SK-N-MC (cell line): ENCODE results near the gene ELAVL2.

Source experiments
- DNase-seq: peaks from one replicate; pipeline ENCODE4 v3.0.0-alpha.2; 2011; ENCODE audit warnings: low read depth, low spot score
- H3K27ac ChIP-seq: fragments of 200-600 bp; sonication (generic); 2 replicates; pipeline ENCODE4 v1.5.1; 2016; ENCODE audit warnings: mixed run types
- H3K36me3 ChIP-seq: fragments of 200-600 bp; sonication (generic); 2 replicates; pipeline ENCODE4 v1.6.1; 2017; ENCODE audit warnings: antibody characterized with exemption, low read length, mixed read lengths; ENCODE audit not compliant: insufficient read depth
- H3K4me3 ChIP-seq: fragments of 200-600 bp; sonication (generic); 2 replicates; pipeline ENCODE4 v1.5.1; 2016
- H3K9ac ChIP-seq: fragments of 200-600 bp; sonication (generic); 2 replicates; pipeline ENCODE4 v1.8.0; 2017; ENCODE audit warnings: mixed run types, mixed read lengths; ENCODE audit not compliant: insufficient read length
- H3K9me3 ChIP-seq: fragments of 200-600 bp; sonication (generic); 2 replicates; pipeline ENCODE4 v1.6.1; 2017; ENCODE audit warnings: low read depth, mild to moderate bottlenecking, antibody characterized with exemption, low read length, moderate library complexity, mixed read lengths
- EZH2 ChIP-seq: fragments of 200-600 bp; sonication (generic); IDR thresholded peaks from one replicate; pipeline ENCODE4 v1.6.1; 2017; ENCODE audit warnings: antibody characterized with exemption
- FOXP2 ChIP-seq: optimal IDR thresholded peaks from 2 replicates; pipeline ENCODE3; 2011; ENCODE audit warnings: mild to moderate bottlenecking, moderate library complexity; ENCODE audit not compliant: insufficient read depth; ENCODE audit errors: extremely low read length, control extremely low read depth
- POLR2AphosphoS5 ChIP-seq: IDR thresholded peaks from 2 replicates; pipeline ENCODE4 v1.6.1; 2012; ENCODE audit warnings: mild to moderate bottlenecking, low read depth, low read length, borderline replicate concordance

Gene ELAVL2

DNA sequence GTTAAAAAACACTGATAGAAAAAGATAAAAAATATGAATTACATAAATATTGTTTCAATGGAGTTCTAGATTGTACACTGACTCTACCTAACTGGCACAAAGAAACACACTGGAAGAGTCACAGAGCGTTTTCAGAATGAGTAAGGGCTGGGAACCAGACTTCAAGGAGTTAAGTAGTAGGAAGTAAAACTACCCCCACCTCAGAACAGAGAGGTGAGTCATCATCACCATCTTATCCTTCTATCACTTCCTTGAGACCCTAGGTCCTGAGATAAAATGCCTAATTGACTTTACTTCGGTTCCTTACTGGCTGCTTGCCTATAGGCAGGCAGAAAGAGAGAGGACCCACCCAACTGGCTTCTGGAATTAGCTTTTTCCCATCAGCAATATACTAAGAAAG is 79.7 kb downstream of the ELAVL2 start:
- no peak for DNase-seq
- no peak overlapping the region for H3K27ac ChIP-seq

GRCh38 chr9:23743036-23743435 is 83.0 kb downstream of the ELAVL2 start:
- no peak overlapping the region for H3K4me3 ChIP-seq
- no peaks in the 10 kb centered on the region for H3K36me3 ChIP-seq
- DNase-seq = no peak
- no peaks in the 10 kb centered on the region for H3K9me3 ChIP-seq
- no peak overlapping the region for H3K27ac ChIP-seq
- H3K9ac ChIP-seq = no peak overlapping the region
- no peak for TF ChIP-seq POLR2AphosphoS5
- TF ChIP-seq EZH2 = no peak
- no peak for TF ChIP-seq FOXP2

More for the DNA sequence above, 79.7 kb downstream of the ELAVL2 start:
- TF ChIP-seq POLR2AphosphoS5 (no peak), FOXP2 (no peak), EZH2 (no peak)
- H3K9me3 ChIP-seq = no peaks in the 10 kb centered on the region
- H3K36me3 ChIP-seq = no peaks in the 10 kb centered on the region
- H3K9ac ChIP-seq = no peak overlapping the region
- no peak overlapping the region for H3K4me3 ChIP-seq

DNA sequence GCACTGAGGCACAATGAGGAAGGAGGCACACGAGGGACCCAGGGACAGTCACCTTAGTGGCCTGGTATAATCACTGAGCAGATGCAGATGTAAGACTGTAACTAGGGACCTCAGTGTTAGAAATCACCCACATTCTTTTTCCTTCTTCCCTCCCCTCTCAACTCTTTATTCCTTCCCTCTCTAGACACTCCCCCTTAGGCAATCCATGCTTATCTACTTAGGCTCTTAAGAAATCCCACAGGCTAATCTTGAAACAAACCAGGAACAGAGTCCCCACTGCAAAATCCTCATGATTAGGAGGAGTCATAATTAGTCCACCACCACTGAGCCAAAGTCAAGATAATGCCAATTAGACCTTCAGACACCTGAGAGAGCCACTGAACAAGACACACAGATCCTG is 84.7 kb downstream of the ELAVL2 start:
- Histone ChIP-seq H3K9ac (no peak overlapping the region), H3K27ac (no peak overlapping the region)

DNA sequence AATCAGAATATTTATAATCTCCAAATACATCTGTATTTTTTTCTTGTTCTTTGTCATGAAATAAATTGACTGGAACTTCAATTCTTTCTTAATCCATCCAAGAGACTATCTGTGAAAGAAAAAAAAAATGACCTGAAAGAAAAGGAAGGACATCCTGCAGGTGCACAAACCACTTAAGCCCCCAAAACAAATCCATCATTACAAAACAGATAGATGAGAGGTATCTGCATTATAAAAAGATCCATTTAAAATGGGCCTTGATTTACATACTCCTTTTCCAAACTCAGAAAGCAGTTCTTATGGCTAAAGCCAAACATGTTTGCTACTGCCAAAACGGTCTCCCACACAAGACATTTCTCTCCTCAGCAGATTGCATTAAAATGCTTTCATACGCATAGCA is 85.5 kb downstream of the ELAVL2 start:
- H3K9me3 ChIP-seq = no peaks in the 10 kb centered on the region
- TF ChIP-seq EZH2 = no peak
- TF ChIP-seq POLR2AphosphoS5 = no peak
- TF ChIP-seq FOXP2 = no peak
- H3K27ac ChIP-seq = no peak overlapping the region
- DNase-seq = no peak
- no peak overlapping the region for H3K4me3 ChIP-seq
- H3K9ac ChIP-seq = no peak overlapping the region
- H3K36me3 ChIP-seq = no peaks in the 10 kb centered on the region

More for the DNA sequence above, 84.7 kb downstream of the ELAVL2 start:
- Histone ChIP-seq H3K36me3 (no peaks in the 10 kb centered on the region), H3K4me3 (no peak overlapping the region), H3K9me3 (no peaks in the 10 kb centered on the region)
- TF ChIP-seq EZH2 (no peak), FOXP2 (no peak), POLR2AphosphoS5 (no peak)
- no peak for DNase-seq

GRCh38 chr9:23739753-23740152 is 86.3 kb downstream of the ELAVL2 start:
- no peaks in the 10 kb centered on the region for H3K9me3 ChIP-seq
- DNase-seq = no peak
- no peak overlapping the region for H3K9ac ChIP-seq
- H3K4me3 ChIP-seq = no peak overlapping the region
- H3K36me3 ChIP-seq = no peaks in the 10 kb centered on the region
- no peak overlapping the region for H3K27ac ChIP-seq
- TF ChIP-seq FOXP2 = no peak
- no peak for TF ChIP-seq POLR2AphosphoS5
- TF ChIP-seq EZH2 = no peak

DNA sequence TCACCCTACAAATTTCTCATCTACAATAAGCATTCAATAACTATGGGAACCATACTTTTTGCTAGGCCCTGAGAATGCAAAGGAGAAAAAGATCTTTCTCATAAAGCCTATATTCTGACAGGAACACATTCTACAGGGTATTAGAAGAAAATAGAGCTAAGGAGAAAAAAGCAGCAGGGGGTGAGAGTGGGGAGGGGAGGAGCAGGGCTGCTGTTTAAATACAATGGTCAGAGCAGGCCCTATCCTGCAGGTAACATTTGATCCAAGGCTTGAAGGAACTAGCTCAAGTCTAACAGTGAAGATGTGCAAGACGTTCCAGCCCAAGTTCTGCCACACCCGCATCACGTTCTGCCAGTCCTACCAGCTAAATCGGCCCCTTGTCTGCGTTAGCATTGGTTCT is 89.7 kb downstream of the ELAVL2 start:
- Histone ChIP-seq H3K4me3 (no peak overlapping the region), H3K9me3 (no peaks in the 10 kb centered on the region), H3K27ac (no peak overlapping the region), H3K9ac (no peak overlapping the region), H3K36me3 (no peaks in the 10 kb centered on the region)
- DNase-seq = no peak
- TF ChIP-seq EZH2 (no peak), FOXP2 (no peak), POLR2AphosphoS5 (no peak)

DNA sequence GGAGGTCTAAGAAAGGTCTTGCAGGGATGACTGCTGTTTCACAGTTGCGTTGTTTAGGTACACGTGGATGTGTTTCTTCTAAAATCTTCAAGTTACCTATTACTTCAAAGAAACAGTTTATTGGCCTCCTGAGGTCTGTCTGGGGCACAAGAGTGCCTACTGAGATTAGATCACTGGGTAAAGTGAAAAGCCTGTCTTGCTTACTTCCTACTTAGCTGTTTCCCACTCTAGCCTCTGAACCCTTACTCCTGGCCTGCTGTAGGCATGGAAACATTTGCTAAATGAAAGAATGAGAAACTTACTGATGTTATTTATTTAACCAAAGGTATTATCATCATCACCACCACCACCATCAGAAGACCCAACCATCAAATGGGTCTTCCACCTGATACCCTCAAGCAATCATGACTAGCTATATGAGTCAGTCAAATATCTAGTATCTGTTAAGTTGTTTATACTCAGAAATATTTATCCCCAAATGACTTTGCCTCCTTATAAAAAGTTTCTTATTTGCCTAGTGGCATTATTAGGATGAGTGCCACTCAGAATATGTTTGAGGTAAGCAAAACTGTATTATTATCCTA is 92.5 kb downstream of the ELAVL2 start:
- Histone ChIP-seq H3K36me3 (no peaks in the 10 kb centered on the region), H3K4me3 (no peak overlapping the region), H3K27ac (no peak overlapping the region), H3K9ac (no peak overlapping the region), H3K9me3 (no peaks in the 10 kb centered on the region)
- DNase-seq = no peak
- TF ChIP-seq POLR2AphosphoS5 (no peak), FOXP2 (no peak), EZH2 (no peak)

GRCh38 chr9:23731353-23731752 is 94.7 kb downstream of the ELAVL2 start:
- H3K27ac ChIP-seq = no peak overlapping the region
- no peaks in the 10 kb centered on the region for H3K36me3 ChIP-seq
- no peak overlapping the region for H3K9ac ChIP-seq
- no peak for DNase-seq
- no peaks in the 10 kb centered on the region for H3K9me3 ChIP-seq
- H3K4me3 ChIP-seq = no peak overlapping the region
- TF ChIP-seq FOXP2 = no peak
- TF ChIP-seq POLR2AphosphoS5 = no peak
- TF ChIP-seq EZH2 = no peak

DNA sequence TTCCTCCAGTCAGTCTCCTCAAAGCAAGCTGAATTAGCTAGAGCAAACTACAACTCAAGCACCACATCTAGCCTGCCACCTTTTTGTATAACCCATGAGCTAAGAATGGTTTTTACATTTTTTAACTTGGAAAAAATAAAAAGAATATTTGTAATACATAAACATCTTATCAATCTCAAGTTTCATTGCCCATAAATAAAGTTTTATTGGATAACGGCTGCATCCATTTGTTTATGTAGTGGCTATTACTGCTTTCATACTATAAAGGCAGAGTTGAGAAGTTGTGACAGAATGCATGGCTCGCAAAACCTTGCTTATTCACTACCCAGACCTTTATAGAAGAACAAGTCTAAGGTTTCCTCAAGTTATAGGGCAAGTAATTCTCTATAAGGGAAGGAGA is 95.7 kb downstream of the ELAVL2 start:
- no peak overlapping the region for H3K4me3 ChIP-seq
- H3K9ac ChIP-seq = no peak overlapping the region
- no peak for TF ChIP-seq FOXP2
- no peak for TF ChIP-seq POLR2AphosphoS5
- TF ChIP-seq EZH2 = no peak
- H3K9me3 ChIP-seq = no peaks in the 10 kb centered on the region
- H3K36me3 ChIP-seq = no peaks in the 10 kb centered on the region
- no peak for DNase-seq
- H3K27ac ChIP-seq = no peak overlapping the region
